Spinal cord (tissue), 10 donors: ENCODE data around the gene TPI1. TPM values are rescaled to one million over a fixed set of nuclear protein-coding genes. Genes with fewer than 3 reads are reported as not detected.
A peak's percentile ranks its signal among the peaks of the same experiment; 100 is the strongest.
"Not testable (repeated sequence)": the region's sequence is repeated elsewhere in the genome, so short reads cannot be mapped to it uniquely, and the experiment has no call there.

Source experiments
- DNase-seq, 6 donors: peaks; one replicate each; pipeline versions ENCODE4 v3.0.0 to v3.0.0-alpha.2; 2013 to 2015; ENCODE audit warnings: low spot score in 6 of 6, low read depth in 4 of 6
- H3K27ac ChIP-seq: one replicate; pipeline ENCODE4 v1.5.1; 2013; ENCODE audit warnings: low read depth, low read length, control low read depth
- H3K27me3 ChIP-seq: one replicate; pipeline ENCODE4 v1.6.1; 2013; ENCODE audit warnings: low read length; ENCODE audit not compliant: control insufficient read depth, insufficient read depth
- H3K36me3 ChIP-seq: one replicate; pipeline ENCODE4 v1.6.1; 2013; ENCODE audit warnings: low read length; ENCODE audit not compliant: control insufficient read depth, insufficient read depth
- H3K4me1 ChIP-seq: one replicate; pipeline ENCODE4 v1.6.1; 2013; ENCODE audit warnings: low read length; ENCODE audit not compliant: control insufficient read depth, insufficient read depth
- H3K4me3 ChIP-seq: one replicate; pipeline ENCODE4 v1.5.1; 2013; ENCODE audit warnings: low read depth, low read length, control low read depth
- H3K9me3 ChIP-seq: one replicate; pipeline ENCODE4 v1.6.1; 2013; ENCODE audit warnings: low read length; ENCODE audit not compliant: control insufficient read depth, insufficient read depth
- WGBS: methylation state at CpG from one replicate; pipeline ENCODE4 v1.1.5; 2013; ENCODE audit warnings: missing lambda C conversion rate; ENCODE audit not compliant: insufficient coverage; 5-methylcytosine and 5-hydroxymethylcytosine counted together
- polyA plus RNA-seq, 2 donors: library from polyadenylated mRNA; unstranded; fragments of 120-200 nt; gene quantifications; one replicate each; pipeline ENCODE4 v1.2.1, GENCODE V29; 2013; ENCODE audit not compliant: insufficient read length in 2 of 2
- total RNA-seq, 2 donors: library from RNA; depleted of rRNA in 1 of 2; stranded (reverse); fragments of 120-200 nt in 1 of 2; fragments of >200 nt in 1 of 2; gene quantifications; one replicate each; pipeline versions ENCODE4 v1.2.3 to v1.2.4, GENCODE V29; 2013 to 2014
- donor health status: healthy.

The TPI1 gene
- total and polyA plus RNA-seq, 4 donors, result 413 to 837 (median 527) TPM

- Histone ChIP-seq H3K36me3 (peaks cover 29% of the 10 kb centered on the region), H3K27me3 (no peaks in the 10 kb centered on the region), H3K4me3 (peak within 1 kb of the TSS; percentile 73), H3K4me1 (peaks cover 47% of the 10 kb centered on the region), H3K27ac (peak within 1 kb of the TSS; percentile 92), H3K9me3 (no peaks in the 10 kb centered on the region)
- under 1% methylated on average over 66 of the region's 66 CpGs for WGBS
- peak; percentile 75 to 98 (median 88) for DNase-seq
Observed at GRCh38 chr12:6873094-6874014, 6.0 kb downstream of the TPI1 start, which contains the start of gene SPSB2. SPSB2 (minus strand) TSS chr12:6873303; CDS start chr12:6872901, 402 bp downstream.

- Histone ChIP-seq H3K4me3 (peak overlapping the region; percentile 73), H3K4me1 (peaks cover 40% of the 10 kb centered on the region), H3K27ac (peak overlapping the region; percentile 92), H3K36me3 (peaks cover 29% of the 10 kb centered on the region)
- WGBS, result 0% methylated on average over 2 of the region's 9 CpGs
- not testable (repeated sequence) for H3K27me3 ChIP-seq, DNase-seq, H3K9me3 ChIP-seq
Observed at GRCh38 chr12:6874015-6874368, 6.7 kb downstream of the TPI1 start.

GRCh38 chr12:6879824-6880223 lies 12.5 kb downstream of the TPI1 start:
- not testable (repeated sequence) for H3K4me3 ChIP-seq, DNase-seq, H3K27me3 ChIP-seq, H3K27ac ChIP-seq, H3K4me1 ChIP-seq, H3K9me3 ChIP-seq
- H3K36me3 ChIP-seq, result peaks cover 16% of the 10 kb centered on the region
- 85% methylated on average over 7 of the region's 11 CpGs for WGBS

- no peak overlapping the region for H3K27ac ChIP-seq
- H3K9me3 ChIP-seq, result no peaks in the 10 kb centered on the region
- H3K36me3 ChIP-seq, result peaks cover 16% of the 10 kb centered on the region
- no peaks in the 10 kb centered on the region for H3K4me1 ChIP-seq
- H3K27me3 ChIP-seq, result no peaks in the 10 kb centered on the region
- DNase-seq, result no peak
- 100% methylated on average over 4 of the region's 5 CpGs for WGBS
- no peak overlapping the region for H3K4me3 ChIP-seq
Observed at GRCh38 chr12:6883252-6883651, 15.9 kb downstream of the TPI1 start.

- no peak for DNase-seq
- Histone ChIP-seq H3K27me3 (no peaks in the 10 kb centered on the region), H3K4me1 (no peaks in the 10 kb centered on the region), H3K27ac (no peak overlapping the region), H3K9me3 (no peaks in the 10 kb centered on the region), H3K4me3 (no peak overlapping the region), H3K36me3 (peaks cover 16% of the 10 kb centered on the region)
- WGBS, result 95% methylated on average over 11 of the region's 11 CpGs
Observed at GRCh38 chr12:6883683-6884082, 16.4 kb downstream of the TPI1 start.

GRCh38 chr12:6884539-6884938 lies 17.2 kb downstream of the TPI1 start:
- DNase-seq, result no peak
- Histone ChIP-seq H3K27me3 (no peaks in the 10 kb centered on the region), H3K36me3 (peaks cover 13% of the 10 kb centered on the region), H3K27ac (no peak overlapping the region), H3K4me1 (no peaks in the 10 kb centered on the region), H3K4me3 (no peak overlapping the region), H3K9me3 (no peaks in the 10 kb centered on the region)
- WGBS, result 66% methylated on average over 21 of the region's 22 CpGs

GRCh38 chr12:6886206-6886999 lies 19.1 kb downstream of the TPI1 start:
- H3K9me3 ChIP-seq, H3K27me3 ChIP-seq, H3K4me1 ChIP-seq, H3K4me3 ChIP-seq, H3K27ac ChIP-seq, DNase-seq: not testable (repeated sequence)
- 60% methylated on average over 2 of the region's 15 CpGs for WGBS
- H3K36me3 ChIP-seq, result peaks cover 13% of the 10 kb centered on the region

DNA sequence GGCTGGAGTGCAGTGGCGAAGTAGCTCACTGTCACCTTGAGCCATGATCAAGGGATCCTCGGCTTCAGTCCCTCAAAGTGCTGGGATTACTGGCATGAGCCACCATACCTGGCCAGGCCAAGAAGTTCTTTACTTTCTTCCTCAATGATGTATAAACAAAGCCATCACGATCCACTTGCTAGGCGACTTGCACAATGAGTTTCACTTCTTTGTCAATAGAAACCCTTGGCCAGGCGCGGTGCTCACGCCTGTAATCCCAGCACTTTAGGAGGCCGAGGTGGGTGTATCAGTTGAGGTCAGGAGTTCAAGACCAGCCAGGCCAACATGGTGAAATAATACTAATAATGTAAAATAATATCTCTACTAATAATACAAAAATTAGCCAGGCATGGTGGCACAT lies 20.1 kb downstream of the TPI1 start:
- DNase-seq, result no peak
- peaks cover 13% of the 10 kb centered on the region for H3K36me3 ChIP-seq

DNA sequence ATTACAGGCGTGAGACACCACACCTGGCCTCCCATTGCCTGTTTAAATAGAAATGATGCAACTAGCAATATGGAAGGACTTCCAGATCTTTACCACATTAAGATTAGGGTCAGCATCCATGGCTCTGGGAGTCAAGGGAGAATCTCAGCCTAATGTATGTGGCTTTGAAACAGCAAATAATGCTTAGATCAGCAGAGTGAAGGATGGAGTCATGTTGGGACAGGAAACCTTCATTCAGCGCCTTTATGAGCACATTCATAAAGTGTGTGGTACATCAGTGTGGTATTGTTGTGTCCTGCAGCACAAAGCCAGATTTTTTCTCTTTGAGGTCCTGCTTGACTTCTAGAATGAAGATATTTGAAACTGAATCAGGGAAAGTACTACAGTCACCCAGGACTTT lies 21.0 kb downstream of the TPI1 start:
- Histone ChIP-seq H3K27me3 (no peaks in the 10 kb centered on the region), H3K9me3 (no peaks in the 10 kb centered on the region), H3K27ac (no peak overlapping the region), H3K36me3 (peaks cover 13% of the 10 kb centered on the region), H3K4me3 (no peak overlapping the region), H3K4me1 (peaks cover 10% of the 10 kb centered on the region)
- whole genome bisulfite sequencing, result 75% methylated on average over 1 of the region's 2 CpGs
- no peak for DNase-seq

More for the DNA sequence above, 20.1 kb downstream of the TPI1 start:
- Histone ChIP-seq H3K4me3 (no peak overlapping the region), H3K4me1 (peaks cover 10% of the 10 kb centered on the region), H3K27ac (no peak overlapping the region), H3K27me3 (no peaks in the 10 kb centered on the region), H3K9me3 (no peaks in the 10 kb centered on the region)
- 100% methylated on average over 2 of the region's 8 CpGs for WGBS
